Measurements from ENCODE around the gene LBHD1. TPM values are rescaled to one million over a fixed set of nuclear protein-coding genes. Genes with fewer than 3 reads are reported as not detected.

LBHD1 gene
- total RNA-seq, 1 experiment from 2014 or later, result 16.1 TPM

GRCh38 chr11:62649486-62649885 lies 22.6 kb downstream of the LBHD1 start:
- Histone ChIP-seq H3K4me2 (no peak overlapping the region), H3K79me2 (ENCODE audit: low read depth) (peaks cover 48% of the 10 kb centered on the region), H3K9me3 (ENCODE audit: insufficient read depth, low read depth) (no peaks in the 10 kb centered on the region), H3K9me2 (ENCODE audit: insufficient read depth) (no peaks in the 10 kb centered on the region), H3K36me3 (ENCODE audit: low read depth) (0 out of 2 replicates have a peak, but pooled peaks cover 4% of the 10 kb centered on the region), H2AFZ (no peak overlapping the region), H3K4me1 (replicated peaks; ENCODE audit: insufficient read depth) (peaks cover 30% of the 10 kb centered on the region), H3K27ac (no peak overlapping the region), H3F3A (ENCODE audit: insufficient read depth, low read depth) (peaks cover 28% of the 10 kb centered on the region), H3K27me3 (ENCODE audit: insufficient read depth, low read depth) (no peaks in the 10 kb centered on the region), H3K4me3 (no peak overlapping the region), H4K20me1 (ENCODE audit: insufficient read depth) (no peaks in the 10 kb centered on the region; the same call in 1 of the 2 replicates)
- BruUV-seq (replicated peaks), result no TSS peak
- no peak for DNase-seq
- TF ChIP-seq EZH2 (IDR thresholded peaks at IDR 0.05; ENCODE audit: low read depth), result no peak
- TF ChIP-seq, protein P1, sequence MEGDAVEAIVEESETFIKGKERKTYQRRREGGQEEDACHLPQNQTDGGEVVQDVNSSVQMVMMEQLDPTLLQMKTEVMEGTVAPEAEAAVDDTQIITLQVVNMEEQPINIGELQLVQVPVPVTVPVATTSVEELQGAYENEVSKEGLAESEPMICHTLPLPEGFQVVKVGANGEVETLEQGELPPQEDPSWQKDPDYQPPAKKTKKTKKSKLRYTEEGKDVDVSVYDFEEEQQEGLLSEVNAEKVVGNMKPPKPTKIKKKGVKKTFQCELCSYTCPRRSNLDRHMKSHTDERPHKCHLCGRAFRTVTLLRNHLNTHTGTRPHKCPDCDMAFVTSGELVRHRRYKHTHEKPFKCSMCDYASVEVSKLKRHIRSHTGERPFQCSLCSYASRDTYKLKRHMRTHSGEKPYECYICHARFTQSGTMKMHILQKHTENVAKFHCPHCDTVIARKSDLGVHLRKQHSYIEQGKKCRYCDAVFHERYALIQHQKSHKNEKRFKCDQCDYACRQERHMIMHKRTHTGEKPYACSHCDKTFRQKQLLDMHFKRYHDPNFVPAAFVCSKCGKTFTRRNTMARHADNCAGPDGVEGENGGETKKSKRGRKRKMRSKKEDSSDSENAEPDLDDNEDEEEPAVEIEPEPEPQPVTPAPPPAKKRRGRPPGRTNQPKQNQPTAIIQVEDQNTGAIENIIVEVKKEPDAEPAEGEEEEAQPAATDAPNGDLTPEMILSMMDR (conservative IDR thresholded peaks at IDR 0.05), result no peak
- ChIA-PET POLR2A (ENCODE audit: unreplicated experiment) (interaction anchor here (0.6 to 0.7 kb wide), 2 partner anchors 25 to 191 kb away, joined by 3 to 4 read pairs; no protein-coding TSS in a partner anchor), CTCF (no interaction called here)
- intact Hi-C loops (cut with micrococcal nuclease; ENCODE audit: unreplicated experiment), result loop anchor here (5.0 kb wide), 1 partner anchor 37 kb away; the partner anchor contains the start of genes EML3 and ROM1

DNA sequence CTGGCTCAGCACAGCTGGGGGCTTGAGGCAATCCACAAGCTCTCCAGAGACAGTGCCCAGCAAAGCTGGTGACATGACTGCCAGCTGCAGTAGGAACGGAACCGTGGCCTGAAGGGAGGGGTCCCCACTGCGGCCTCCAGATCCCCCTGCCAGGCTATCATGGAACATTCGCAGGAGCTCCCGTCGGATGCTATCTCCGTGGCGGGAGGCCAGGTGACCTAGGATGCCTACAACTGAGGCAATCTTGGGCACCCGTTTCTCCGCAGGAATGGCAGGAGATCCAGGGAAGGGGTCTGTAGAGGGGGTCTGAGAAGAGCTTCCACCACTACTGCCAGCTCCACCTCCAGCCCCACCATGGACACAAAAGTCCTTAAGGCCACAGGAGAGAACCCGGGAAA lies 23.1 kb downstream of the LBHD1 start:
- no TSS peak for BruUV-seq (replicated peaks)
- H3K36me3 ChIP-seq (ENCODE audit: low read depth), result peaks cover 6% of the 10 kb centered on the region; the same call in 1 of the 2 replicates
- H3K9me2 ChIP-seq (ENCODE audit: insufficient read depth), result no peaks in the 10 kb centered on the region
- H3K4me1 ChIP-seq (replicated peaks; ENCODE audit: insufficient read depth), result peaks cover 30% of the 10 kb centered on the region
- no peaks in the 10 kb centered on the region for H3K9me3 ChIP-seq (ENCODE audit: insufficient read depth, low read depth)
- TF ChIP-seq, protein P1 (conservative IDR thresholded peaks at IDR 0.05), result no peak
- TF ChIP-seq EZH2 (IDR thresholded peaks at IDR 0.05; ENCODE audit: low read depth), result no peak
- H3F3A ChIP-seq (ENCODE audit: insufficient read depth, low read depth), result peaks cover 23% of the 10 kb centered on the region
- no peak overlapping the region for H2AFZ ChIP-seq
- CTCF ChIA-PET, result no interaction called here
- intact Hi-C loops (cut with micrococcal nuclease; ENCODE audit: unreplicated experiment), result loop anchor here (5.0 kb wide), 1 partner anchor 37 kb away; the partner anchor contains the start of genes EML3 and ROM1
- peaks cover under 1% of the 10 kb centered on the region; the same call in 1 of the 2 replicates for H4K20me1 ChIP-seq (ENCODE audit: insufficient read depth)
- peaks cover 53% of the 10 kb centered on the region for H3K79me2 ChIP-seq (ENCODE audit: low read depth)
- H3K27ac ChIP-seq, result no peak overlapping the region
- no peak overlapping the region for H3K4me3 ChIP-seq
- POLR2A ChIA-PET (ENCODE audit: unreplicated experiment), result interaction anchor here (0.6 kb wide), 1 partner anchor 26 kb away, joined by 3 read pairs; no protein-coding TSS in a partner anchor
- DNase-seq, result no peak
- no peaks in the 10 kb centered on the region for H3K27me3 ChIP-seq (ENCODE audit: insufficient read depth, low read depth)
- H3K4me2 ChIP-seq, result no peak overlapping the region

DNA sequence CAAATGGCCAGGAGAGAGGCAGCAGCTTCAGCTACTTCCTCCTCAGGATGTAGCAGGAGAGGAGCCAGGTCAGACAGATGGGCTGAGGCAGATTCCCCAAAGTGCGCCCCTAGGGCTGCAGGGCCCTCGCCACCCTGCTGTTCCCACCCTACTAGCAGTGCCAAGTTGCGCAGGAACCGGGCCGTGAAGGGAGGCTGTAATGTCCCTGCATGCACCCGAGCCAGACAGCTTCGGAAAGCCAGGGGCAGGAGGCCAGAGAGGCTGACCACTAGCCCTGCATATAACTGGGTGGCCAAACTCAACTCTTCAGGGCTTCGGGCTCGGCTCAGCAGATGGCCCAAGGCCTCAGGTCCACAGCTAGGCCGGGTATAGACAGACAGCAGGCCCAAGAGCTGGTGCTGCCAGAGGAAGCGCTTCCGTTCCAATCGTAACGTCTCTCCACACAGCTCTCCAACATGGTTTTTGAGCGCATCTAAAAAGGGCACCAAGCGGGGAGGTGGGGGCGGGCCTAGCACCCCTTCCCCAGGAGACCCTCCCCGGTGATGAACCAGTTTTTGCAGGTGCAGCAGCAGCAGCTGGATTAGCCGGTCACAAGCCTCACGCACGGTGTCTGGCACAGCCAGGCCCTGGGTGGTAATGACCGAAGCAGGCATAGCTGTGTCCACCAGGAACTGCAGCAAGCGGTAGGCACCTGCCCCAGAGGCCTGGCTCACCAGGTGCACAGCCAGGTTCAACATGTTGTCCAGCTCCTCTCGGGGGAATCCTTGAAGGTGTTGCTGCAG lies 23.7 kb downstream of the LBHD1 start:
- no peaks in the 10 kb centered on the region for H3K9me2 ChIP-seq (ENCODE audit: insufficient read depth)
- no peak overlapping the region for H3K4me2 ChIP-seq
- H3K36me3 ChIP-seq (ENCODE audit: low read depth), result peaks cover 12% of the 10 kb centered on the region
- ChIA-PET POLR2A (ENCODE audit: unreplicated experiment) (no interaction called here), CTCF (no interaction called here)
- intact Hi-C loops (cut with micrococcal nuclease; ENCODE audit: unreplicated experiment), result loop anchor here (5.0 kb wide), 1 partner anchor 36 kb away; the partner anchor contains the start of genes EML3 and ROM1
- peaks cover 27% of the 10 kb centered on the region for H3K4me1 ChIP-seq (replicated peaks; ENCODE audit: insufficient read depth)
- H3F3A ChIP-seq (ENCODE audit: insufficient read depth, low read depth), result peaks cover 22% of the 10 kb centered on the region
- H3K79me2 ChIP-seq (ENCODE audit: low read depth), result peaks cover 59% of the 10 kb centered on the region
- peaks cover 5% of the 10 kb centered on the region; the same call in 1 of the 2 replicates for H4K20me1 ChIP-seq (ENCODE audit: insufficient read depth)
- no peaks in the 10 kb centered on the region for H3K27me3 ChIP-seq (ENCODE audit: insufficient read depth, low read depth)
- H2AFZ ChIP-seq, result no peak overlapping the region
- no peak overlapping the region for H3K27ac ChIP-seq
- TF ChIP-seq EZH2 (IDR thresholded peaks at IDR 0.05; ENCODE audit: low read depth), result no peak
- TF ChIP-seq, protein P1 (conservative IDR thresholded peaks at IDR 0.05), result no peak
- no peak overlapping the region for H3K4me3 ChIP-seq
- no peak for DNase-seq
- H3K9me3 ChIP-seq (ENCODE audit: insufficient read depth, low read depth), result no peaks in the 10 kb centered on the region
- BruUV-seq (replicated peaks), result no TSS peak
